GM12892 (cell line): Measurements from ENCODE around the gene KCNMA1.

Source experiments
- POLR2A ChIP-seq: IDR thresholded peaks from 2 replicates; pipeline ENCODE4 v1.6.1; 2011; ENCODE audit warnings: low read depth, low read length, control low read depth
- POLR2AphosphoS5 ChIP-seq: IDR thresholded peaks from 2 replicates; pipeline ENCODE4 v1.6.1; 2011; ENCODE audit warnings: low read depth, low read length, control low read depth

GRCh38 chr10:77231884-77232610, 405.6 kb downstream of the KCNMA1 start:
- no peak for TF ChIP-seq POLR2AphosphoS5
- TF ChIP-seq POLR2A = no peak
